CD4-positive, alpha-beta T cell (primary cell): ENCODE measurements around the gene CA7. TPM values are rescaled to one million over a fixed set of nuclear protein-coding genes. Genes with fewer than 3 reads are reported as not detected.

Source experiments
- ATAC-seq: fragments of 200-7000 bp; cut with Tn5 transposase; one replicate; pipeline ENCODE4 v1.10.0; 2022; ENCODE audit warnings: mild to moderate bottlenecking; ENCODE audit not compliant: poor library complexity
- CTCF ChIA-PET: fragments of 350-600 bp; sonication (Branson Sonifier 250); formaldehyde crosslinking; loops from one replicate; lab custom pipeline; 2021; ENCODE audit warnings: antibody characterized with exemption, inconsistent platforms; lab: Charles Lee
- POLR2A ChIA-PET: fragments of 350-600 bp; sonication (Branson Sonifier 250); formaldehyde crosslinking; loops from one replicate; lab custom pipeline; 2021; ENCODE audit warnings: antibody characterized with exemption, inconsistent platforms; lab: Charles Lee
- DNase-seq, 14 experiments: peaks; one replicate each; pipeline ENCODE4 v3.0.0-alpha.2; 2013 to 2020; ENCODE audit warnings: mixed read lengths in 2 of 14
- H3K27ac ChIP-seq, 2 donors: one replicate each; pipeline versions ENCODE4 v1.5.1 to v1.7.0; 2013; ENCODE audit warnings: low read length in 2 of 2, low read depth in 1 of 2, mild to moderate bottlenecking in 1 of 2
- H3K27me3 ChIP-seq, 2 experiments: 1 replicate in 1 of 2; 2 replicates in 1 of 2; pipeline versions ENCODE4 v1.6.1 to v1.7.0; 2013; ENCODE audit warnings: low read length in 2 of 2, control low read depth in 1 of 2, mild to moderate bottlenecking in 1 of 2, moderate library complexity in 1 of 2; ENCODE audit not compliant: insufficient read depth in 2 of 2, control insufficient read depth in 1 of 2
- H3K36me3 ChIP-seq: one replicate; pipeline ENCODE4 v1.6.1; 2013; ENCODE audit warnings: low read length, control low read depth; ENCODE audit not compliant: insufficient read depth
- H3K4me1 ChIP-seq: one replicate; pipeline ENCODE4 v1.6.1; 2013; ENCODE audit warnings: low read length, control low read depth; ENCODE audit not compliant: insufficient read depth
- H3K4me3 ChIP-seq: one replicate; pipeline ENCODE4 v1.5.1; 2013; ENCODE audit warnings: mild to moderate bottlenecking, low read length, moderate library complexity
- H3K9me3 ChIP-seq, 2 experiments: 1 replicate in 1 of 2; 2 replicates in 1 of 2; pipeline versions ENCODE4 v1.6.1 to v1.7.0; 2013; ENCODE audit warnings: low read length in 2 of 2, mild to moderate bottlenecking in 2 of 2, control low read depth in 1 of 2, moderate library complexity in 1 of 2; ENCODE audit not compliant: control insufficient read depth in 1 of 2, insufficient read depth in 1 of 2
- H3K27ac Mint-ChIP-seq: one replicate; pipeline ENCODE4 v1.8.0; 2020; ENCODE audit warnings: mixed read lengths
- H3K27me3 Mint-ChIP-seq: one replicate; pipeline ENCODE4 v1.8.0; 2021; ENCODE audit warnings: mixed read lengths
- H3K36me3 Mint-ChIP-seq: one replicate; pipeline ENCODE4 v1.8.0; 2021; ENCODE audit warnings: low read depth, mixed read lengths
- H3K4me1 Mint-ChIP-seq: one replicate; pipeline ENCODE4 v1.8.0; 2021; ENCODE audit warnings: low read depth, mixed read lengths
- H3K4me3 Mint-ChIP-seq: one replicate; pipeline ENCODE4 v1.8.0; 2020; ENCODE audit warnings: mild to moderate bottlenecking, mixed read lengths
- H3K9me3 Mint-ChIP-seq: one replicate; pipeline ENCODE4 v1.8.0; 2020; ENCODE audit warnings: mixed read lengths
- CTCF ChIP-seq: fragments of 200-600 bp; IDR thresholded peaks from one replicate; pipeline ENCODE4 v1.8.0; 2022; ENCODE audit warnings: antibody characterized with exemption, mild to moderate bottlenecking
- intact Hi-C, 2 experiments: fragments of 100-400 bp; cut with DNase I in 1 of 2; cut with micrococcal nuclease in 1 of 2; formaldehyde crosslinking; loops; one replicate each; pipeline versions ENCODE4 v1.15.1 to v1.9.0; 2023 to 2025; cut with DNase I, micrococcal nuclease
- total RNA-seq, 174 experiments: library from RNA in 2 of 174; stranded (reverse) in 2 of 174; gene quantifications; one replicate each; pipeline ENCODE4 v1.2.3 and lab custom pipeline; 2021 to 2026

The CA7 gene
- total RNA-seq, 2 experiments from 2014 or later: not detected

- Histone ChIP-seq H3K4me1 (peaks cover 7% of the 10 kb centered on the region), H3K36me3 (peaks cover 15% of the 10 kb centered on the region), H3K27me3 (no peaks in the 10 kb centered on the region), H3K4me3 (no peak overlapping the region), H3K9me3 (no peaks in the 10 kb centered on the region), H3K27ac (no peak overlapping the region)
- Mint-ChIP-seq H3K36me3 (peaks cover 43% of the 10 kb centered on the region), H3K27me3 (no peaks in the 10 kb centered on the region), H3K9me3 (no peaks in the 10 kb centered on the region), H3K27ac (no peak overlapping the region), H3K4me3 (no peak overlapping the region), H3K4me1 (peaks cover 34% of the 10 kb centered on the region)
- ATAC-seq: no peak
- ChIA-PET POLR2A (no interaction called here), CTCF (interaction anchor here (2.2 kb wide), 1 partner anchor 17 kb away, joined by 5 read pairs; no protein-coding TSS in a partner anchor)
- intact Hi-C loops: no loop called here
- no peak for TF ChIP-seq CTCF
- DNase-seq: no peak
Measured at GRCh38 chr16:66889622-66890021, 45.4 kb downstream of the CA7 start.

- ChIA-PET POLR2A (no interaction called here), CTCF (interaction anchor here (0.6 to 2.2 kb wide), 2 partner anchors 18 to 381 kb away, joined by 4 to 5 read pairs; no protein-coding TSS in a partner anchor)
- H3K27ac ChIP-seq: no peak overlapping the region
- DNase-seq (no peak), ATAC-seq (no peak)
- no peak overlapping the region for H3K27ac Mint-ChIP-seq
- H3K27me3 ChIP-seq: no peaks in the 10 kb centered on the region
- peaks cover 10% of the 10 kb centered on the region for H3K4me1 ChIP-seq
- no peak for TF ChIP-seq CTCF
- no peak overlapping the region for H3K4me3 Mint-ChIP-seq
- H3K27me3 Mint-ChIP-seq: no peaks in the 10 kb centered on the region
- peaks cover 4% of the 10 kb centered on the region for H3K36me3 ChIP-seq
- no peak overlapping the region for H3K4me3 ChIP-seq
- intact Hi-C loops: no loop called here
- H3K4me1 Mint-ChIP-seq: peaks cover 29% of the 10 kb centered on the region
- no peaks in the 10 kb centered on the region for H3K9me3 Mint-ChIP-seq
- H3K9me3 ChIP-seq: no peaks in the 10 kb centered on the region
- peaks cover 31% of the 10 kb centered on the region for H3K36me3 Mint-ChIP-seq
Measured at GRCh38 chr16:66890799-66891198, 46.6 kb downstream of the CA7 start.

- H3K27me3 Mint-ChIP-seq: no peaks in the 10 kb centered on the region
- no peaks in the 10 kb centered on the region for H3K27me3 ChIP-seq
- no peak overlapping the region for H3K4me3 Mint-ChIP-seq
- POLR2A ChIA-PET: no interaction called here
- intact Hi-C loops: no loop called here
- ATAC-seq: no peak
- no peak overlapping the region for H3K27ac Mint-ChIP-seq
- no peaks in the 10 kb centered on the region for H3K9me3 Mint-ChIP-seq
- H3K36me3 Mint-ChIP-seq: peaks cover 28% of the 10 kb centered on the region
- no peaks in the 10 kb centered on the region for H3K9me3 ChIP-seq
- no peak for DNase-seq
- peaks cover 26% of the 10 kb centered on the region for H3K4me1 Mint-ChIP-seq
- no peaks in the 10 kb centered on the region for H3K36me3 ChIP-seq
- peaks cover 10% of the 10 kb centered on the region for H3K4me1 ChIP-seq
- TF ChIP-seq CTCF: no peak
- no peak overlapping the region for H3K27ac ChIP-seq
- CTCF ChIA-PET: no interaction called here
- H3K4me3 ChIP-seq: no peak overlapping the region
Measured at GRCh38 chr16:66891360-66891759, 47.1 kb downstream of the CA7 start.
